HG03280 (cell line): Measurements from ENCODE around the gene MAN1C1.

Experiments
- ATAC-seq: cut with Tn5 transposase; IDR thresholded peaks from one replicate; pipeline ENCODE4 v1.9.1; 2021; ENCODE audit warnings: mild to moderate bottlenecking, moderate library complexity; ENCODE audit not compliant: unreplicated experiment

MAN1C1 gene

DNA sequence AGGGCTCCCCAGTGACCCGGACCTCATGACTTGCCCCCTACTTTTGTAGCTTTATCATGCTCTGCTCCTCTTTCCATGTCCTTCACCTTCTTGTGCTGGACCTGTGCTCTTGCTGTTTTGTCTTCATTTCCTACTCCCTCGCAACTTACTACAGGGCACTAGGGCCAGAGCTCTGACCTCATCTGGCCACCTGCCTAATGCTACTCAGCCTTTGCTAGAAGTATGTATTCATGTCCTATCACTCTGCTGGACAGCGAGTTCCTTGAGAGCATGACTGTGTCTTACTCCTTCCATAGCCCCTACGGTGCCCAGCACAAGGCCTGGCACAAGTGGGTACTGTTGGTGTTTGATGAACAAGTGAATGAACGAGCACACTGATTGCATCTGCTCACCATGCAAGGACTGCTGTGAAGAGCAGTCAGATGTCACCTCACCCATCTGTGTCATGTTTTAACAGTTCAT, 205.1 kb downstream of the MAN1C1 start:
- ATAC-seq: no peak

GRCh38 chr1:25825605-25826004, 209.0 kb downstream of the MAN1C1 start:
- ATAC-seq: no peak

- ATAC-seq: no peak
These were observed 210.0 kb downstream of the MAN1C1 start for GRCh38 chr1:25826571-25826970.

DNA sequence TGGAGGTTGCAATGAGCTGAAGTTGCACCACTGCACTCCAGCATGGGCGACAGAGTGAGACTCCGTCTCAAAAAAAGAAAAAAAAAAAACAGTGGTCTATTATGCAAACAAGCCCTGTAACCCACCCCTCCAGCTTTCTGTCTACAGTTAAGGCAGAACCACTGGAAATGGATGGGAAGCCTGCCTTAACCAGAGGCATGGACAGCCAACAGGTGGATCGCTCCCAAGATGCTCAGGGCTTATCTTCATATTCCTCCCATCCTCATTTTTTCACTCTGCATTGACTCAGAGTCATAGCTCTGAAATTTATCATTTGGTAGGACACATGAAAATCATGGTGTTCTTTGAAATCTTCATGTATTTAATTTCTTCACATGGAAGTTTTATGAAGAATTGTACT, 211.9 kb downstream of the MAN1C1 start:
- ATAC-seq: no peak

GRCh38 chr1:25829046-25829445, 212.5 kb downstream of the MAN1C1 start:
- ATAC-seq: no peak

GRCh38 chr1:25831569-25832196, 215.1 kb downstream of the MAN1C1 start:
- ATAC-seq: no peak

- no peak for ATAC-seq
These were observed 215.9 kb downstream of the MAN1C1 start for GRCh38 chr1:25832336-25833037.

GRCh38 chr1:25833158-25833557, 216.6 kb downstream of the MAN1C1 start:
- ATAC-seq: no peak
